Cardiac fibroblast (primary cell): Measurements from ENCODE around the gene SUGCT.

ENCODE experiments used
- DNase-seq, 2 donors: peaks; one replicate each; pipeline versions ENCODE4 v3.0.0 to v3.0.0-alpha.2; 2010; ENCODE audit warnings: low read depth in 2 of 2
- H3K4me3 ChIP-seq, 2 donors: replicated peaks in 1 of 2; 1 replicate in 1 of 2; 2 replicates in 1 of 2; pipeline ENCODE4 v1.5.1; 2011; ENCODE audit warnings: low read depth in 2 of 2, low read length in 2 of 2, mild to moderate bottlenecking in 2 of 2, moderate library complexity in 1 of 2
- CTCF ChIP-seq: IDR thresholded peaks from one replicate; pipeline ENCODE4 v1.5.1; 2011; ENCODE audit warnings: low read depth, mild to moderate bottlenecking, low read length, inconsistent platforms

SUGCT gene

GRCh38 chr7:40439686-40440085, 304.9 kb downstream of the SUGCT start:
- H3K4me3 ChIP-seq: no peak overlapping the region
- DNase-seq: peak in 1 of 2 donors; percentile 13
- TF ChIP-seq CTCF: no peak

- no peak overlapping the region for H3K4me3 ChIP-seq
- TF ChIP-seq CTCF: no peak
- DNase-seq: no peak
Observed at GRCh38 chr7:40447345-40447744, 312.5 kb downstream of the SUGCT start.

GRCh38 chr7:40455485-40455884, 320.7 kb downstream of the SUGCT start:
- DNase-seq: peak; percentile 47 to 66
- TF ChIP-seq CTCF: no peak
- no peak overlapping the region for H3K4me3 ChIP-seq

GRCh38 chr7:40457776-40458480, 323.1 kb downstream of the SUGCT start:
- no peak for TF ChIP-seq CTCF
- DNase-seq: no peak
- no peak overlapping the region for H3K4me3 ChIP-seq

GRCh38 chr7:40463446-40463845, 328.6 kb downstream of the SUGCT start:
- no peak for TF ChIP-seq CTCF
- no peak overlapping the region for H3K4me3 ChIP-seq
- no peak for DNase-seq

- DNase-seq: peak; percentile 61 to 90
- TF ChIP-seq CTCF: no peak
- H3K4me3 ChIP-seq: no peak overlapping the region
Observed at GRCh38 chr7:40468891-40469864, 334.4 kb downstream of the SUGCT start.
